SU-DHL-6 (cell line): ENCODE measurements around the gene SEC14L1.

ENCODE experiments used
- CTCF ChIP-seq: fragments of 200-600 bp; sonication (generic); IDR thresholded peaks from one replicate; pipeline ENCODE4 v1.5.1; 2017; ENCODE audit warnings: antibody characterized with exemption, mild to moderate bottlenecking, low read length, moderate library complexity; ENCODE audit not compliant: insufficient read depth, poor library complexity, severe bottlenecking
- EZH2phosphoT487 ChIP-seq: fragments of 200-600 bp; sonication (generic), shearing (Covaris generic); conservative IDR thresholded peaks from 2 replicates; pipeline ENCODE4 v1.6.1; 2018; ENCODE audit warnings: mild to moderate bottlenecking, antibody characterized with exemption, low read length, moderate library complexity, mixed read lengths

GRCh38 chr17:77251622-77252183 lies 110.9 kb downstream of the SEC14L1 start:
- no peak for TF ChIP-seq CTCF
- no peak for TF ChIP-seq EZH2phosphoT487
